Measurements from ENCODE around the gene CNKSR3. TPM values are rescaled to one million over a fixed set of nuclear protein-coding genes. Genes with fewer than 3 reads are reported as not detected.

CNKSR3 gene
- total RNA-seq, 1 donor from 2014 or later = 7.4 TPM

DNA sequence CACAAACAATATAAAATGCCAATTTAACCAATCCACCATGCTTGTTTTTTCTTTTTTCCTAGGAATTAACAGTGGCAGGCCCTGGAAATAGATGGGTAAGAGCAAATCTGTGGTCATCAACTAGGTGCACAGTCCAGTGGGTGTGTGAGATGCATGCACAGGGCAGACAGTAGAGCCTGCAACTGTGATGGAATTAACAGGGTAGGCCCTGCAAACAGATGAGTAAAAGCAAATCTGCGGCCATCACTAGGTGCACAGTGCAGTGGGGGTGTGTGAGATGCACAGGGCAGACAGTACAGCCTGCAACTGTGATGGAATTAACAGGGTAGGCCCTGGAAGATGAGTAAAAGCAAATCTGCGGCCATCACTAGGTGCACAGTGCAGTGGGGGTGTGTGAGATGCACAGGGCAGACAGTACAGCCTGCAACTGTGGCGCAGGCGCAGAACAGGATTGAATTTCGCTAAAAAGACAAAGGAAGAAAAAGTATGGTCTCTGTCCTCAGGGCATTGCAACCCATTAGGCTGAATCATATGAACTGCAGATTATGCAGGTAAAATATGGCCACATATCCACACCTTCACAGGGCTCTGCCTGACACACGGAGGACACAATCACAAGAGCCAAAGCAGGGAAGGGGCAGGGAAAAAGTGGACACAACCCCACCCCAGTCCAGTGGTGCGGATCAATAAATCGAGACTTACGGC lies 112.8 kb downstream of the CNKSR3 start:
- no peak overlapping the region for H3K4me3 ChIP-seq
- H3K4me1 ChIP-seq = no peaks in the 10 kb centered on the region
- TF ChIP-seq POLR2A (IDR thresholded peaks at IDR 0.05) (no peak), POLR2AphosphoS5 (IDR thresholded peaks at IDR 0.05; ENCODE audit: insufficient read depth in 1 of 2, low read depth in 1 of 2) (no peak)
- TF ChIP-seq, protein P1, sequence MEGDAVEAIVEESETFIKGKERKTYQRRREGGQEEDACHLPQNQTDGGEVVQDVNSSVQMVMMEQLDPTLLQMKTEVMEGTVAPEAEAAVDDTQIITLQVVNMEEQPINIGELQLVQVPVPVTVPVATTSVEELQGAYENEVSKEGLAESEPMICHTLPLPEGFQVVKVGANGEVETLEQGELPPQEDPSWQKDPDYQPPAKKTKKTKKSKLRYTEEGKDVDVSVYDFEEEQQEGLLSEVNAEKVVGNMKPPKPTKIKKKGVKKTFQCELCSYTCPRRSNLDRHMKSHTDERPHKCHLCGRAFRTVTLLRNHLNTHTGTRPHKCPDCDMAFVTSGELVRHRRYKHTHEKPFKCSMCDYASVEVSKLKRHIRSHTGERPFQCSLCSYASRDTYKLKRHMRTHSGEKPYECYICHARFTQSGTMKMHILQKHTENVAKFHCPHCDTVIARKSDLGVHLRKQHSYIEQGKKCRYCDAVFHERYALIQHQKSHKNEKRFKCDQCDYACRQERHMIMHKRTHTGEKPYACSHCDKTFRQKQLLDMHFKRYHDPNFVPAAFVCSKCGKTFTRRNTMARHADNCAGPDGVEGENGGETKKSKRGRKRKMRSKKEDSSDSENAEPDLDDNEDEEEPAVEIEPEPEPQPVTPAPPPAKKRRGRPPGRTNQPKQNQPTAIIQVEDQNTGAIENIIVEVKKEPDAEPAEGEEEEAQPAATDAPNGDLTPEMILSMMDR (IDR thresholded peaks at IDR 0.05) = no peak
- no peak overlapping the region for H3K27ac ChIP-seq
- H3K36me3 ChIP-seq = no peaks in the 10 kb centered on the region
- no peak for DNase-seq (ENCODE audit: extremely low spot score in 2 of 2)
- H3K27me3 ChIP-seq = no peaks in the 10 kb centered on the region
- intact Hi-C loops (cut with DNase I) = no loop called here
- H3K9me3 ChIP-seq = no peaks in the 10 kb centered on the region

DNA sequence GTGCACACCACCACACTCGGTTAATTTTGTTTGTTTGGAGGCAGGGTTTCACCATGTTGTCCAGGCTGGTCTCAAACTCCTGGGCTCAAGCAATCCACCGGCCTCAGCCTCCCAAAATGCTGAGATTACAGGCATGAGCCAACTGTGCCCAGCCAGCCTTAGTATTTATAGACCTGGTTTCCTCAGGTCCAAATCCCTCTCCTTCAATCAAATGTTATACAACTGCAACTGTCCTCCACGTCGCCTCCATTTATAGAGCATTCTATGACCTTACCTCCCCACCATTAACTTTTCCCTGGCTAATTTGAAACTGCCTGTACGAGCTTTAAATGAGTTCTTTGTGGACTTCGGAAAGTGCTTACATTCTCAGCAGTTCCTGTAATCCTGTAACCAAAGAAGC lies 114.6 kb downstream of the CNKSR3 start:
- H3K4me3 ChIP-seq = no peak overlapping the region
- H3K4me1 ChIP-seq = no peaks in the 10 kb centered on the region
- H3K36me3 ChIP-seq = no peaks in the 10 kb centered on the region
- H3K9me3 ChIP-seq = no peaks in the 10 kb centered on the region
- H3K27me3 ChIP-seq = no peaks in the 10 kb centered on the region
- H3K27ac ChIP-seq = no peak overlapping the region
- intact Hi-C loops (cut with DNase I) = no loop called here
- DNase-seq (ENCODE audit: extremely low spot score in 2 of 2) = no peak
- TF ChIP-seq, protein P1 (IDR thresholded peaks at IDR 0.05) = no peak
- TF ChIP-seq POLR2AphosphoS5 (IDR thresholded peaks at IDR 0.05; ENCODE audit: insufficient read depth in 1 of 2, low read depth in 1 of 2) (no peak), POLR2A (IDR thresholded peaks at IDR 0.05) (no peak)

DNA sequence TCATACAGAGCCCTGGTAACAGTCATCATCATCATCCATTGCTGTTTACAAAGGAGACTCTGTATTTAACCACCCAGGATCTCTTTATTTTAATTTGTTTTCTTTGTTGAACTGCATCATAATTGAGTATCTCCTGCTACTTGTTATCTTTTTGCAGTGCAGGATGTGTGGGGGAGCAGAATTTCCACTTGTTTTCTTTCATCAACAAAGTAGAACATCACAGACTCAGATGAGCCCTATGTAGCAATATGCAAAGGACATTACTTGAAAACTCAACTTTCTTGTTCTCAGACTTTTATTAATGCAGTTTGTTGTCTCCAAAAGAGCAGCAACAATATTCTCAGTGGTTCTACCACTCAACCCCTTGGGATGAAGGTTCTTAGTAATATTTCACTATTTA lies 115.2 kb downstream of the CNKSR3 start:
- TF ChIP-seq POLR2AphosphoS5 (IDR thresholded peaks at IDR 0.05; ENCODE audit: insufficient read depth in 1 of 2, low read depth in 1 of 2) = no peak
- TF ChIP-seq, protein P1 (IDR thresholded peaks at IDR 0.05) = no peak
- TF ChIP-seq POLR2A (IDR thresholded peaks at IDR 0.05) = no peak
- intact Hi-C loops (cut with DNase I) = no loop called here
- H3K4me3 ChIP-seq = no peak overlapping the region
- no peaks in the 10 kb centered on the region for H3K36me3 ChIP-seq
- no peaks in the 10 kb centered on the region for H3K27me3 ChIP-seq
- H3K9me3 ChIP-seq = no peaks in the 10 kb centered on the region
- no peaks in the 10 kb centered on the region for H3K4me1 ChIP-seq
- no peak overlapping the region for H3K27ac ChIP-seq
- no peak for DNase-seq (ENCODE audit: extremely low spot score in 2 of 2)

DNA sequence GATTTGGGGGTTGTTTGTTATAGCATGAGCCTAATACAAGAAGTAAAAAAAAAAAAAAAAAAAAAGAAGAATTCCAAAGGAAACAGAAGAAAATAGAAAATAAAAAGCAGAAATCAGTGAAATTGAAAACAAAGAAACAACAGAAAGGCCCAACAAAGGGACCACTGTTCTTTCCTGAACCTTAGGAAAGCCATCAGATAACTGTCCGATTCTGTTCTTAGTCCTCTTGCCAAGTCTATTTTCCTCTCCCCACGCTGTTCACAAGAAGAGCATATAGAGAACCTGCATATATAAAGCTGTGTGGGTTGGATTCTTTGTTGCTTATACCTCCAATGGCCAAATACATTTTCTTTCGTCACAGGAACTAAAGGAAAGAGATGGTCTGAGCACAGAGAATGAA lies 115.9 kb downstream of the CNKSR3 start:
- TF ChIP-seq, protein P1 (IDR thresholded peaks at IDR 0.05) = no peak
- TF ChIP-seq POLR2A (IDR thresholded peaks at IDR 0.05) (no peak), POLR2AphosphoS5 (IDR thresholded peaks at IDR 0.05; ENCODE audit: insufficient read depth in 1 of 2, low read depth in 1 of 2) (no peak)
- Histone ChIP-seq H3K9me3 (no peaks in the 10 kb centered on the region), H3K4me1 (no peaks in the 10 kb centered on the region), H3K4me3 (no peak overlapping the region), H3K27me3 (no peaks in the 10 kb centered on the region), H3K36me3 (no peaks in the 10 kb centered on the region), H3K27ac (no peak overlapping the region)
- no peak for DNase-seq (ENCODE audit: extremely low spot score in 2 of 2)
- intact Hi-C loops (cut with DNase I) = no loop called here

DNA sequence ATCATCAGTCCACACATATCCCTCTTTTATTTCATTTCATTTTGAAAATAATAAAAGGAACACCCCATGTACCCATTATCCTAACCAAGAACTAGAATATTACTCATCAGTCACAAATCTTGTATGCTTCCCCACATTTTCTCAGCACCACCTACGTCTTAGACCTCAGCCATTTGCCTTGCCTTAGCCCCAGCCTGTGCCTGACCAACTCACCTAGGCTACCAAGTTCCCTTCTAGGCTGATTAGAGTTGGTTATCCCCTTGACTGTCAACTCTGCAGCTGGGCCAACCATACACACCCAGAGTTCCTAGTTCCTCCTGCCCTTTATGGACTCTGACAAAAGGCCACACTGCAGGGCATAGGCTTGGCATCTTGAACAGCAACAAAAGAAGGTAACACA lies 120.5 kb downstream of the CNKSR3 start:
- TF ChIP-seq POLR2A (IDR thresholded peaks at IDR 0.05) = no peak
- TF ChIP-seq, protein P1 (IDR thresholded peaks at IDR 0.05) = no peak
- no peak for TF ChIP-seq POLR2AphosphoS5 (IDR thresholded peaks at IDR 0.05; ENCODE audit: insufficient read depth in 1 of 2, low read depth in 1 of 2)
- no peaks in the 10 kb centered on the region for H3K27me3 ChIP-seq
- H3K27ac ChIP-seq = no peak overlapping the region
- H3K9me3 ChIP-seq = no peaks in the 10 kb centered on the region
- intact Hi-C loops (cut with DNase I) = no loop called here
- no peak for DNase-seq (ENCODE audit: extremely low spot score in 2 of 2)
- H3K36me3 ChIP-seq = no peaks in the 10 kb centered on the region
- no peak overlapping the region for H3K4me3 ChIP-seq
- no peaks in the 10 kb centered on the region for H3K4me1 ChIP-seq
